Measurements from ENCODE around the gene CDV3.

- TF ChIP-seq BCL11B (tag by site-specific recombination; IDR thresholded peaks at IDR 0.05; ENCODE audit: low read depth) (no peak), CTCF (tag by site-specific recombination; IDR thresholded peaks at IDR 0.05) (no peak), TCF7L2 (IDR thresholded peaks at IDR 0.05; ENCODE audit: borderline replicate concordance, low read depth, low read length) (no peak), ZNF473 (tag by site-specific recombination; IDR thresholded peaks at IDR 0.05) (no peak), ZBTB6 (tag by site-specific recombination; IDR thresholded peaks at IDR 0.05) (no peak), ZNF777 (tag by site-specific recombination; IDR thresholded peaks at IDR 0.05; ENCODE audit: borderline replicate concordance) (no peak), ZNF670 (tag by site-specific recombination; IDR thresholded peaks at IDR 0.05; ENCODE audit: low read depth) (no peak), ZNF692 (tag by site-specific recombination; IDR thresholded peaks at IDR 0.05) (no peak), ZNF530 (tag by site-specific recombination; IDR thresholded peaks at IDR 0.05; ENCODE audit: low read depth) (no peak), OSR2 (tag by site-specific recombination; IDR thresholded peaks at IDR 0.05) (no peak), ZNF292 (tag by site-specific recombination; IDR thresholded peaks at IDR 0.05; ENCODE audit: borderline replicate concordance, low read depth) (no peak), ZBTB1 (tag by site-specific recombination; IDR thresholded peaks at IDR 0.05) (no peak)
- TF ChIP-seq, protein P1, sequence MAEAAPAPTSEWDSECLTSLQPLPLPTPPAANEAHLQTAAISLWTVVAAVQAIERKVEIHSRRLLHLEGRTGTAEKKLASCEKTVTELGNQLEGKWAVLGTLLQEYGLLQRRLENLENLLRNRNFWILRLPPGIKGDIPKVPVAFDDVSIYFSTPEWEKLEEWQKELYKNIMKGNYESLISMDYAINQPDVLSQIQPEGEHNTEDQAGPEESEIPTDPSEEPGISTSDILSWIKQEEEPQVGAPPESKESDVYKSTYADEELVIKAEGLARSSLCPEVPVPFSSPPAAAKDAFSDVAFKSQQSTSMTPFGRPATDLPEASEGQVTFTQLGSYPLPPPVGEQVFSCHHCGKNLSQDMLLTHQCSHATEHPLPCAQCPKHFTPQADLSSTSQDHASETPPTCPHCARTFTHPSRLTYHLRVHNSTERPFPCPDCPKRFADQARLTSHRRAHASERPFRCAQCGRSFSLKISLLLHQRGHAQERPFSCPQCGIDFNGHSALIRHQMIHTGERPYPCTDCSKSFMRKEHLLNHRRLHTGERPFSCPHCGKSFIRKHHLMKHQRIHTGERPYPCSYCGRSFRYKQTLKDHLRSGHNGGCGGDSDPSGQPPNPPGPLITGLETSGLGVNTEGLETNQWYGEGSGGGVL (tag by site-specific recombination; IDR thresholded peaks at IDR 0.05): no peak
Observed at GRCh38 chr3:133583396-133583795, 9.9 kb downstream of the CDV3 start.

All from HEK293 (cell line).